K562 (cell line): ENCODE measurements around the gene MEF2D. TPM values are rescaled to one million over a fixed set of nuclear protein-coding genes. Genes with fewer than 3 reads are reported as not detected.

ENCODE experiments used
- ATAC-seq: fragments of 200-7000 bp; cut with Tn5 transposase; 3 replicates; pipeline ENCODE4 v1.9.1; 2020; ENCODE audit warnings: moderate library complexity
- BruUV-seq: library from RNA; stranded (reverse); fragments of 400-500 nt; replicated peaks from 2 replicates; lab custom pipeline; 2021; lab: Mats Ljungman, UMichigan
- CTCF ChIA-PET: fragments of 300-600 bp; formaldehyde crosslinking; extraction: SDS; loops from one replicate; lab custom pipeline; 2021; ENCODE audit warnings: low intra/inter-chr PET ratio; lab: Yijun Ruan, JAX
- POLR2A ChIA-PET: fragments of 300-600, 350-650 bp; sonication (Branson Sonifier 250); formaldehyde crosslinking; extraction: SDS; loops from one replicate; lab custom pipeline; 2021; ENCODE audit warnings: antibody characterized with exemption, inconsistent platforms; lab: Yijun Ruan, JAX
- DNase-seq, 4 experiments: peaks; one replicate each; pipeline versions ENCODE4 v3.0.0 to v3.0.0-alpha.2; 2011 to 2018; ENCODE audit warnings: low spot score in 3 of 4, mixed read lengths in 3 of 4; ENCODE audit errors: extremely low read depth in 1 of 4
- FAIRE-seq: peaks from 2 replicates; lab custom pipeline; 2011; peaks lifted over from hg19 to GRCh38; lab: Jason Lieb, UNC
- H2AFZ ChIP-seq: 2 replicates; pipeline ENCODE4 v1.6.0; 2011; ENCODE audit warnings: low read depth, low read length, control low read depth, inconsistent platforms
- H3K27ac ChIP-seq: fragments of 200-600 bp; 3 replicates; pipeline ENCODE4 v1.8.0; 2011; ENCODE audit warnings: low read depth, mild to moderate bottlenecking, control low read depth, inconsistent platforms, low read length, moderate library complexity, mixed read lengths; ENCODE audit errors: extremely low read depth
- H3K27me3 ChIP-seq, 2 experiments: fragments of 300-600 bp in 1 of 2; 2 replicates in 1 of 2; 3 replicates in 1 of 2; pipeline versions ENCODE4 v1.6.0 to v1.8.0; 2011; ENCODE audit warnings: inconsistent platforms in 2 of 2, low read length in 2 of 2, mild to moderate bottlenecking in 1 of 2, mixed read lengths in 1 of 2, moderate library complexity in 1 of 2; ENCODE audit not compliant: control insufficient read depth in 2 of 2, insufficient read depth in 2 of 2
- H3K36me3 ChIP-seq: fragments of 300-600 bp; 3 replicates; pipeline ENCODE4 v1.8.0; 2011; ENCODE audit warnings: mild to moderate bottlenecking, low read length, inconsistent platforms; ENCODE audit not compliant: control insufficient read depth, insufficient read depth
- H3K4me1 ChIP-seq, 2 experiments: fragments of 200-600 bp in 1 of 2; replicated peaks in 1 of 2; 2 replicates in 1 of 2; 3 replicates in 1 of 2; pipeline versions ENCODE4 v1.5.1 to v1.8.0; 2011; ENCODE audit warnings: inconsistent platforms in 2 of 2, low read length in 2 of 2, mild to moderate bottlenecking in 1 of 2, mixed read lengths in 1 of 2, moderate library complexity in 1 of 2; ENCODE audit not compliant: control insufficient read depth in 2 of 2, insufficient read depth in 2 of 2
- H3K4me2 ChIP-seq: 2 replicates; pipeline ENCODE4 v1.6.1; 2011; ENCODE audit warnings: low read length, control low read depth, inconsistent platforms, mixed read lengths; ENCODE audit not compliant: insufficient read depth
- H3K4me3 ChIP-seq: fragments of 200-600 bp; sonication (generic), shearing (Covaris generic); 2 replicates; pipeline ENCODE4 v1.5.1; 2016; ENCODE audit warnings: control low read depth, inconsistent platforms
- H3K79me2 ChIP-seq: fragments of 200-600 bp; 3 replicates; pipeline ENCODE4 v1.8.0; 2011; ENCODE audit warnings: low read length, inconsistent platforms; ENCODE audit not compliant: control insufficient read depth, insufficient read depth
- H3K9ac ChIP-seq, 2 experiments: 2 replicates each; pipeline versions ENCODE4 v1.6.0 to v1.6.1; 2011; ENCODE audit warnings: low read depth in 2 of 2, low read length in 2 of 2, control low read depth in 1 of 2, inconsistent platforms in 1 of 2, mild to moderate bottlenecking in 1 of 2, mixed read lengths in 1 of 2; ENCODE audit not compliant: insufficient read depth in 1 of 2
- H3K9me1 ChIP-seq: one replicate; pipeline ENCODE4 v1.6.0; 2011; ENCODE audit warnings: inconsistent platforms, mild to moderate bottlenecking, low read length, moderate library complexity; ENCODE audit not compliant: control insufficient read depth, insufficient read depth
- H3K9me3 ChIP-seq: replicated peaks from 2 replicates; pipeline ENCODE4 v1.5.1; 2011; ENCODE audit warnings: low read depth, low read length, inconsistent platforms; ENCODE audit not compliant: control insufficient read depth, insufficient read depth
- H4K20me1 ChIP-seq: replicated peaks from 2 replicates; pipeline ENCODE4 v1.6.1; 2011; ENCODE audit warnings: low read length, inconsistent platforms, mixed read lengths; ENCODE audit not compliant: control insufficient read depth, insufficient read depth
- FOXJ2 ChIP-seq: fragments of 200-800 bp; sonication (Bioruptor generic); IDR thresholded peaks from 2 replicates; pipeline ENCODE4 v1.6.1; 2016; ENCODE audit warnings: missing genetic modification characterization, missing compliant biosample characterization
- KAT2B ChIP-seq: IDR thresholded peaks from one replicate; pipeline ENCODE4 v1.6.1; 2012; ENCODE audit warnings: low read depth, mild to moderate bottlenecking, control low read depth, inconsistent platforms, low read length, moderate library complexity
- PHTF2 ChIP-seq: fragments of 250-450 bp; sonication (Bioruptor Pico); IDR thresholded peaks from 2 replicates; pipeline ENCODE4 v1.5.0; 2021; ENCODE audit warnings: mild to moderate bottlenecking
- ZBTB43 ChIP-seq: sonication (generic); formaldehyde crosslinking; IDR thresholded peaks from 2 replicates; pipeline ENCODE4 v1.8.0; 2023; ENCODE audit warnings: mild to moderate bottlenecking, missing genetic modification reagents
- WGBS: fragments of 100-300 bp; shearing (Covaris generic); methylation state at CpG from one replicate; pipeline ENCODE4 v1.1.6; 2016; ENCODE audit warnings: low coverage, mixed read lengths; ENCODE audit not compliant: insufficient coverage; ENCODE audit errors: missing lambda C conversion rate; 5-methylcytosine and 5-hydroxymethylcytosine counted together
- in situ Hi-C: fragments of 300-500 bp; cut with MboI; formaldehyde crosslinking; loops from 4 replicates; pipeline ENCODE4 v1.15.0; 2018; ENCODE audit warnings: inconsistent platforms, mixed read lengths
- intact Hi-C: fragments of 100-400 bp; cut with micrococcal nuclease; formaldehyde crosslinking; loops from 2 replicates; pipeline ENCODE4 v1.14.2; 2022
- polyA plus RNA-seq, 8 experiments: library from polyadenylated mRNA; depleted of rRNA in 4 of 8; stranded (reverse) in 5 of 8; unstranded in 3 of 8; fragments of >200 nt; fragmentation: Nextera tagmentation in 2 of 8; fragmentation: Illumina TruSeq in 1 of 8; extraction: Ambion mirVana in 2 of 8; extraction: Trizol in 1 of 8; gene quantifications; 2 replicates each; pipeline versions ENCODE4 v1.2.1 to v1.2.3, GENCODE V29; 2011 to 2014; ENCODE audit warnings: inconsistent platforms in 1 of 8, missing spikeins in 1 of 8
- total RNA-seq, 7 experiments: library from RNA; depleted of rRNA in 6 of 7; stranded (reverse); fragments of >200 nt in 6 of 7; fragmentation: Illumina TruSeq in 2 of 7; extraction: Trizol in 2 of 7; gene quantifications; 2 replicates each; pipeline versions ENCODE4 v1.2.1 to v1.2.3, GENCODE V29; 2011 to 2021; ENCODE audit warnings: low replicate concordance in 1 of 7

Gene MEF2D
- total and polyA plus RNA-seq, 9 of the 15 experiments (the other 6 are each of a cell fraction or from before 2014, with no cell fraction given): 0.10 to 19.5 (median 2.6) TPM

GRCh38 chr1:156468693-156469345, 31.8 kb downstream of the MEF2D start:
- no peak for FAIRE-seq

More at GRCh38 chr1:156468693-156469345, 31.8 kb downstream of the MEF2D start:
- DNase-seq (no peak), ATAC-seq (no peak)
- Histone ChIP-seq H2AFZ (no peak overlapping the region), H3K4me3 (no peak overlapping the region), H4K20me1 (peaks cover 2% of the 10 kb centered on the region; the same call in 1 of the 2 replicates), H3K27me3 (no peaks in the 10 kb centered on the region), H3K27ac (no peak overlapping the region), H3K9ac (no peak overlapping the region), H3K4me2 (no peak overlapping the region), H3K4me1 (peaks cover 0 to 8% of the 10 kb centered on the region in 2 experiments; a peak in 3 of 5 replicates), H3K79me2 (no peaks in the 10 kb centered on the region), H3K9me1 (no peaks in the 10 kb centered on the region), H3K36me3 (peaks cover 35% of the 10 kb centered on the region; the same call in 2 of the 3 replicates), H3K9me3 (no peaks in the 10 kb centered on the region)
- no TSS peak for BruUV-seq
- 78% methylated on average over 6 of the region's 6 CpGs for whole genome bisulfite sequencing
- ChIA-PET POLR2A (interaction anchor here (0.6 kb wide), 1 partner anchor 182 kb away, joined by 3 read pairs; no protein-coding TSS in a partner anchor), CTCF (no interaction called here)
- intact Hi-C loops (no loop called here), in situ Hi-C loops (no loop called here)
- TF ChIP-seq KAT2B (no peak), ZBTB43 (CRISPR knock-in tag) (no peak), PHTF2 (no peak), FOXJ2 (tag) (no peak)
